ENCODE data around the gene SYNDIG1L.

DNA sequence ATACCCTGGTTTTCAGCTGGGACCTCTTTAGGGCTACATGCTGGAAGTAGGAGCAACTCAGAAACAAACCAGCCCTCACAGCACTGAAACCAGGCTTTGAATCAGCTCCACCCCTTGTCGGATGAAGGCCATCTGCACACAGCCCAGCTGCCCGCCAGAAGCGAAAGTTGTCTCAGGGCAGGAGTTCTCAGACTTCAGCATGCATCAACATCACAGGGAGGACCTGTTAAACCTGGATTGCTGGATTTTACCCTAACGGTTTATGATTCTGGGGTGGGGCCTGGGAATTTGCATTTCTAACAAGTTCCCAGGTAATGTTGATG lies 10.9 kb downstream of the SYNDIG1L start:
- TF ChIP-seq CTCF (IDR thresholded peaks at IDR 0.05; ENCODE audit: insufficient read depth, low read length), result no peak
- TF ChIP-seq, protein P1, sequence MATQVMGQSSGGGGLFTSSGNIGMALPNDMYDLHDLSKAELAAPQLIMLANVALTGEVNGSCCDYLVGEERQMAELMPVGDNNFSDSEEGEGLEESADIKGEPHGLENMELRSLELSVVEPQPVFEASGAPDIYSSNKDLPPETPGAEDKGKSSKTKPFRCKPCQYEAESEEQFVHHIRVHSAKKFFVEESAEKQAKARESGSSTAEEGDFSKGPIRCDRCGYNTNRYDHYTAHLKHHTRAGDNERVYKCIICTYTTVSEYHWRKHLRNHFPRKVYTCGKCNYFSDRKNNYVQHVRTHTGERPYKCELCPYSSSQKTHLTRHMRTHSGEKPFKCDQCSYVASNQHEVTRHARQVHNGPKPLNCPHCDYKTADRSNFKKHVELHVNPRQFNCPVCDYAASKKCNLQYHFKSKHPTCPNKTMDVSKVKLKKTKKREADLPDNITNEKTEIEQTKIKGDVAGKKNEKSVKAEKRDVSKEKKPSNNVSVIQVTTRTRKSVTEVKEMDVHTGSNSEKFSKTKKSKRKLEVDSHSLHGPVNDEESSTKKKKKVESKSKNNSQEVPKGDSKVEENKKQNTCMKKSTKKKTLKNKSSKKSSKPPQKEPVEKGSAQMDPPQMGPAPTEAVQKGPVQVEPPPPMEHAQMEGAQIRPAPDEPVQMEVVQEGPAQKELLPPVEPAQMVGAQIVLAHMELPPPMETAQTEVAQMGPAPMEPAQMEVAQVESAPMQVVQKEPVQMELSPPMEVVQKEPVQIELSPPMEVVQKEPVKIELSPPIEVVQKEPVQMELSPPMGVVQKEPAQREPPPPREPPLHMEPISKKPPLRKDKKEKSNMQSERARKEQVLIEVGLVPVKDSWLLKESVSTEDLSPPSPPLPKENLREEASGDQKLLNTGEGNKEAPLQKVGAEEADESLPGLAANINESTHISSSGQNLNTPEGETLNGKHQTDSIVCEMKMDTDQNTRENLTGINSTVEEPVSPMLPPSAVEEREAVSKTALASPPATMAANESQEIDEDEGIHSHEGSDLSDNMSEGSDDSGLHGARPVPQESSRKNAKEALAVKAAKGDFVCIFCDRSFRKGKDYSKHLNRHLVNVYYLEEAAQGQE (IDR thresholded peaks at IDR 0.05; ENCODE audit: insufficient replicate concordance, low read depth), result no peak

Measured in HL-60 (cell line).